Measurements from ENCODE around the gene ERO1A.

DNA sequence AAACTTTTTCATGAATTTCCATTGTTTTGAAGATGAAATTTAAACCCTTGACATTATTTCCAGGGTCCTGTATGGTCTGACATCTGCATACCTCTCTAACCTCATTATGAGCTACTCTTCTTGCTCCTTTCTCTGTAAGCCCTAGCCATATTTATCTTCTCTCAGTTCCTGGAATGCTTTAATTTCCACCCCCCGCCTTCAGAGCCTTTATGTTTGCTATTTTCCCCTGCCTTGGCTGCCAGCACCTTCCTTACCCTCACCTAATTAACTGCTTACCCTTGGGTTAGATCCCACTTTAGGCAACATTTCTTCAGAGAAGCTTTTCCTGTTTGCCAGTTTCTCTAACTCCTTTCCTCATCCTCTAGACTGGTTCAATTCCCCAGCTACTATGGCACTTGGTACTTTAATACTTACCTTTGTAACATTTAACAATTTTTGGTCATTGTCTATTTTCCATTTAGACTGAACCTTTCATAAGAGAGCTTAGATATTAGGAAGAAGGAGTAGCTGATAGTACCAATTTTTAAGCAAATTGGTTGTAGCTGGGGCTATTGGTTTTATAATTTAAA is 40.6 kb upstream of the ERO1A start:
- TF ChIP-seq CTCF (IDR thresholded peaks at IDR 0.05; ENCODE audit: low read depth, low read length, poor library complexity, severe bottlenecking) (no peak), EZH2phosphoT487 (IDR thresholded peaks at IDR 0.05; ENCODE audit: borderline replicate concordance, low read length) (no peak)

All from DOHH2 (cell line).